HG03565 (cell line): Measurements from ENCODE around the gene ABCB8.
"Not testable (repeated sequence)": the region's sequence is repeated elsewhere in the genome, so short reads cannot be mapped to it uniquely, and the experiment has no call there.

Experiments
- ATAC-seq: cut with Tn5 transposase; IDR thresholded peaks from one replicate; pipeline ENCODE4 v1.9.1; 2021; ENCODE audit warnings: mild to moderate bottlenecking, moderate library complexity; ENCODE audit not compliant: unreplicated experiment

Gene ABCB8

DNA sequence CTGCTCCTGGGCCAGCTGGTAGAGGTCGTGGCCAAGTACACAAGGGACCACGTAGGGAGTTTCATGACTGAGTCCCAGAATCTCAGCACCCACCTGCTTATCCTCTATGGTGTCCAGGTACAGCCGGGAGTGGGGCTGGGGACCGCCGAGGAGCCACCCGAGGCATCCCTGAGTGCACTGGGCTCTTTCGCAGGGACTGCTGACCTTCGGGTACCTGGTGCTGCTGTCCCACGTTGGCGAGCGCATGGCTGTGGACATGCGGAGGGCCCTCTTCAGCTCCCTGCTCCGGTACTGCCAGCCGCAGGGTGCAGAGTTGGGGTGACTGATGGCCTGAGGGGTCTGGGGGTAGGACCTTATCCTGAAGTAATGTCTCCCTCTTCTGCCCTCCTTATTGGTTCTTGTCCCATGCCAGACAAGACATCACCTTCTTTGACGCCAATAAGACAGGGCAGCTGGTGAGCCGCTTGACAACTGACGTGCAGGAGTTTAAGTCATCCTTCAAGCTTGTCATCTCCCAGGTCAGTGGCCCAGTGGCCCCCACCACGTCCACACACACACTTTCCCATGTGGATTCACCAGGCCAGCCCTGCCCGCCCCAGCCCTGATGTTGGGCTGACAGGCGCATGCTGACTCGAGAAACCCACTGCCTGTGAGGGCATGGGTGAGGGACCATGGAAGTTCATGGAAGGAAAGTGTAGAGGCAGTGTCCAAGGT lies 6.2 kb downstream of the ABCB8 start:
- no peak for ATAC-seq

- no peak for ATAC-seq
Observed at GRCh38 chr7:151035026-151035717, 6.9 kb downstream of the ABCB8 start.

DNA sequence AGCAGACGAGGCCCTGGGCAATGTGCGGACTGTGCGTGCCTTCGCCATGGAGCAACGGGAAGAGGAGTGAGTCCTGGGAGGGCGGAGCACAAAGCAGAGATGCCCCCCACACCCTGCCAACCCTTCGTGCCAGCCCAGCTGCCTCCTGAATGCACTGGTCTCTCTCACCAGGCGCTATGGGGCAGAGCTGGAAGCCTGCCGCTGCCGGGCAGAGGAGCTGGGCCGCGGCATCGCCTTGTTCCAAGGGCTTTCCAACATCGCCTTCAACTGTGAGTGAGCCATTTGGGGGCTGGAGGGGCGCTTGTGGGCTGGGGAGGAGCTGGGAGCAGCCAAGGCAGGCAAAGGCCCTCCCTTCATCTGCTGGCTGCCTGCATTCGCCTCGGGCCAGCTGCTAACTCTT lies 7.7 kb downstream of the ABCB8 start:
- no peak for ATAC-seq

DNA sequence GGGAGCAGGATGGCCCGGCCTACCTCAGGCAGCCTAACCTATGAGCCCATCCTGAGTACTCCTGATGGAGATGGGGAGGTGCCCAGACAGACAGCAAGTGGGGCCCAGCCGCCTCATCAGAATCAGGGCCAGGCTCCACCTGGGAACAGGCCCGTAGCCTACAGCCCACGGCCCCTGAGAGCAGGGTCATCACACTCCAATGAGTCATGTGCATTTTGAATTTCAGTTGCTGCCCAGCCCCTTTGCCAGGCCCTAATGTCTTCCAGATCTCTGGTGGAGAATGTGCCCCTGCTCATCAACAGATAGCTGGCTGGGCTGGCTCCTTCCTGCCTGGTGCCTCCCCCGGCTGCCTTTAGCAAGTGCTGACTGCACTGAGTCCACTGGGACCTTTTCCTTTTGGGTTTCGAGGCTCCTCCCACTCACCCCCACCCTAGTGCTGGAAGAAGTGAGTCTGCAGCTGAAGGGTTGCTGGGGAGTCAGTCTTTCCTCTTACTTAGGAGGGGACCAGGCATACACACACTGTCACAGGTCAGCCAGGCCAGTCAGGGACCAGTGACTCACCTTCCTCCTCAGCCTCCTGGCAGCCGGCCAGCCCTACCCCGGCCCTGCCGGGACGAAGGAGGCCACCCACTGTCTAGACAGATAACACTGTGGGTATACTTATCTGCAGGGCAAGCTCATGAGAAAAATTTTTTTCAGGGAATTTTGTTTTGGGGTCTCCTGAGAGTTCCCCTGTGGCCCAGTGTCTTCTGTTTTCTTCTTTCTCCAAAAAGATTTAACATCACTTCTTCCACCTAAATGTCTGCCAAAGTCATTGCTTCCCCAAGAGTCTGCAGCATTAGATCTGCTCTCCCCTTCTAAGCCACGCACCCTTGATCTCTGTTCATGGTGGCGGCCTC lies 10.9 kb downstream of the ABCB8 start:
- ATAC-seq: peak; percentile 41

GRCh38 chr7:151039850-151040548 lies 11.7 kb downstream of the ABCB8 start:
- no peak for ATAC-seq

DNA sequence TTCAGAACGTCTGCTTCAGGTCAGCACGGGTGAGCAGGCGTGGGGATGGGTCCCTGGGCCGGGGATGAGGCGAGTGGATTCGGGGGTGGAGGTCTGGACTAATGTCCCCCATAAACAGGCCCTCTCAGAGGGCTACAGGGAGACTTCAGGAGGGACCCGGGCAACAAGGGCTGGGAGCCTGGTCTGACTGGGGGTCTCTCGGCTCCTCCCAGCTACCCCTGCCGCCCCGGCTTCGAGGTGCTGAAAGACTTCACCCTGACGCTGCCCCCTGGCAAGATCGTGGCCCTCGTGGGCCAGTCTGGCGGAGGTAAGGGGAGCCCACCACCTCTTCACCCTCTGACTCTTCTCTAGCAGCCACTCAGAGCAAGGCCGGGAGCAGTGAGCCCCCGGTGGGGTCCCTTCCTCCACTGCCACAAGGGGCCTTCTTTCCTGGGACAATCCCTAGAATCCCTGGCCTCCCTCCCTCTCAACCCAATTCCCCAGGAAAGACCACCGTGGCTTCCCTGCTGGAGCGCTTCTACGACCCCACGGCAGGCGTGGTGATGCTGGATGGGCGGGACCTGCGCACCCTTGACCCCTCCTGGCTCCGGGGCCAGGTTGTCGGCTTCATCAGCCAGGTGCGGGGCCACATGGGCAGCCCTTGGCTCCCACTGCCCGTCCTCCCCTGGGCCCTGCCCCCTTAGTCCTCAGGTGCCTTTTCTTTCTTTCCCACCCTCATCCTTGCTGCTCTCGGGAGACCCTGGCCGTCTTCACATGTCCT lies 12.5 kb downstream of the ABCB8 start:
- ATAC-seq: no peak

DNA sequence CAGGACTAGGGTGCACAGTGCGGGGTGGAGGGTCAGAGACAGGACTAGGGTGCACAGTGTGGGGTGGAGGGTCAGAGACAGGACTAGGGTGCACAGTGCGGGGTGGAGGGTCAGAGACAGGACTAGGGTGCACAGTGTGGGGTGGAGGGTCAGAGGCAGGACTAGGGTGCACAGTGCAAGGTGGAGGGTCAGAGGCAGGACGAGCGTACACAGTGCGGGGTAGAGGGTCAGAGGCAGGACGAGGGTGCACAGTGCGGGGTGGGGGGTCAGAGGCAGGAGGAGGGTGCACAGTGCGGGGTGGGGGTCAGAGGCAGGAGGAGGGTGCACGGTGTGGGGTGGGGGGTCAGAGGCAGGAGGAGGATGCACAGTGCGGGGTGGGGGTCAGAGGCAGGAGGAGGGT lies 15.2 kb downstream of the ABCB8 start:
- not testable (repeated sequence) for ATAC-seq

DNA sequence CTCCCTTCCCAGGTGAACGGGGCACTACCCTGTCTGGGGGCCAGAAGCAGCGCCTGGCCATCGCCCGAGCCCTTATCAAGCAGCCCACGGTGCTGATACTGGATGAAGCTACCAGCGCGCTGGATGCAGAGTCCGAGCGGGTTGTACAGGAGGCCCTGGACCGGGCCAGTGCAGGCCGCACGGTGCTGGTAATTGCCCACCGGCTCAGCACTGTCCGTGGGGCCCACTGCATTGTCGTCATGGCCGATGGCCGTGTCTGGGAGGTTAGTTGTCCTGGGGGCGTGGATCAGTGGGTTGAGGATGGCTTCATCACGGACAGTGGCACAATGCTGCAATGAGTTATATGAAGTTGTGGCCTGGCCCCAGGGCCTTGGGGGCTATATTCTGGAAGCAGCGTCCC lies 15.7 kb downstream of the ABCB8 start:
- ATAC-seq: no peak

GRCh38 chr7:151045262-151045661 lies 17.0 kb downstream of the ABCB8 start:
- ATAC-seq: no peak

- no peak for ATAC-seq
Observed at GRCh38 chr7:151045967-151046366, 17.7 kb downstream of the ABCB8 start.

DNA sequence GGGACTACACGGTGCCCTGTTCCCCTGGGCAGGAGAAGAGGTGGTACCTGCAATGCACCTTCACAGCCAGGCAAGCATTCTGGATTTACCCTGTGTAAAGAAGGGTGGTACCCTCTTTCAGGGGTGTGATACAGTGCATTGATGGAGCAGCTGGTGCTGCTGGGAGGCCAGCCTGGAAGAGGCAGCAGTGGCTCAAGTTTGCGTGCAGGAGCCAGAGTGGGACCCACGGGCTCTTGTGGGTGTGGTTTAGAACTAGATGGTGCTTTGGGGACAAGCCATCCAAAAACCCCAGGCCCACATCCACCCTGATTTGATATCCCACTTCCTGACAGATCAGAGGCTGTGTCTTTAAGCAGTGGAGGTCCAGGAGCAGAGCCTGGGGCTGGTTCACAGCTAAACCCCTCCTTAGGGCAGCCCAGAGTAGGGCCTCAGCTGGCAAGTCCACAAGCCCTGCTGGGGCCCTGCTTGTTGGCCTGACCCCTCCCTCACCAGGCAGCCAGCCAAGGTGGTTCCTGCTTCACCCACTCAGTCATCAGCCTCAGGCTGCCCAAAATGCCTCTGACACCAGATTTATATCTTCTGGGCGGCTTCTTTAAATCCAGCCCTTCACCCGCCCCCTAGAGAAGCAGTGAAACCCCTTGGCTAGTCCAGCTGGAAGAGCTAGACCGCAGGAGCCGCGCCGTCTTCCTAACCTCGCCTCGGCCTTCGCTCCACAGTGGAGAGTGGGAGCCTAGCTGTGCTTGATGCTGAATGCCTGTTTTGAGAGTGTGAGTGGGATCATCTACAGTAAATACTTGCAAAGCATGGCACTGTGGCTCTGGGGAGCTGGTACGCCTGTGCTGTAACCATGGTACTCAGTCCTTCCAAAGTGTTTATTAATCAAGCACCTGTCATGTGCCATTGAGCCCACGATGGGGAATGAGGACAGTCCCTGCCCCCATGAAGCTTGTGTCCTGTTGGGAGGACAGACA lies 18.6 kb downstream of the ABCB8 start:
- ATAC-seq: no peak

DNA sequence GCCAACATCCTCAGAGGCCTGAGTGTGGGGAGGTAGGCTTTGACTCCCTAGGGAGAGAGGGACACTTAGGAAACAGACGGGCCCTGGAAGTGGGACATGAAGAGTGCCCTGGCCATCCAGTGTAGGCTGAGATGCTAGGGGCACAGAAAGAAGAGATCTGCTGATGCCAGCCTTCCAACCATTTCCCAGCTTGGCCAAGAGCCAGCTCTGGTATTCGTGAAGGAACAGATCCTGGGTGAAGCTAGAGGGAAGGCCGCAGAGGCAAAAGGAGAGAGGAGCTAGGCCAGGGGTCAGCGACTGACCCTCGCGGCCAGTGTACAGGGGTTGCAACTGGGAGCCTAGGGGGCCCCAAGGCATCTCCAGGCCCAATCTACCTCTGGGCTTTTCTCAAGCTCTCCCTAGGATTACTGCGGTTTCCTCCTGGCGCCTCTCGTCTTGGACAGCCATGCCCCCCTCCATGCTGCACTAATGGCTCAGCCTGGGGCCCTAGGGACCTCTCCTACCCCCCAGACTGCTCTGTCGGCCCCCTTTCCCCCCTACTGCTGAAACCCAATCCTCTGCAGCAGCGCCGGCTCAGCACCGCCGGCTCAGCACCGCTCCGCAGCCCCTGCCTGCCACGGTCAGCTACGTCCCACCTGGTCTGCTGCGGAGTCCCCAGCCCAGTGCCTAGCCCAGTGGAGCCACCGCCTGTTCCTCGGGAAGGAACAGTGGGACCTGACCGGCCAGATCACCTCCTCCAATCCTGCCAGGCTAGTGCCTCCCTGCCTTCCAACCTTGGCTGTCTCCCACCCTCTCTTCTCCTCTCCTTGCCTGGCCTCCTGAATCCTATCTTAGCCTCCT lies 19.9 kb downstream of the ABCB8 start, which contains the start of gene ASIC3:
Gene ASIC3, plus strand, starts transcription at position 556 of the 840 bp plus-strand sequence. CDS start 355 bp downstream, outside the sequence.
- no peak for ATAC-seq

DNA sequence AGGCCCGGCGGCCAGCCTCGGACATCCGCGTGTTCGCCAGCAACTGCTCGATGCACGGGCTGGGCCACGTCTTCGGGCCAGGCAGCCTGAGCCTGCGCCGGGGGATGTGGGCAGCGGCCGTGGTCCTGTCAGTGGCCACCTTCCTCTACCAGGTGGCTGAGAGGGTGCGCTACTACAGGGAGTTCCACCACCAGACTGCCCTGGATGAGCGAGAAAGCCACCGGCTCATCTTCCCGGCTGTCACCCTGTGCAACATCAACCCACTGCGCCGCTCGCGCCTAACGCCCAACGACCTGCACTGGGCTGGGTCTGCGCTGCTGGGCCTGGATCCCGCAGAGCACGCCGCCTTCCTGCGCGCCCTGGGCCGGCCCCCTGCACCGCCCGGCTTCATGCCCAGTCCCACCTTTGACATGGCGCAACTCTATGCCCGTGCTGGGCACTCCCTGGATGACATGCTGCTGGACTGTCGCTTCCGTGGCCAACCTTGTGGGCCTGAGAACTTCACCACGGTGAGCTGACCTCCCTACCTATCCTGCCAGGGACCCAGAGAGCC lies 20.7 kb downstream of the ABCB8 start:
- no peak for ATAC-seq

- no peak for ATAC-seq
Observed at GRCh38 chr7:151051108-151051507, 22.9 kb downstream of the ABCB8 start.

- ATAC-seq: no peak
Observed at GRCh38 chr7:151053096-151053495, 24.8 kb downstream of the ABCB8 start.

DNA sequence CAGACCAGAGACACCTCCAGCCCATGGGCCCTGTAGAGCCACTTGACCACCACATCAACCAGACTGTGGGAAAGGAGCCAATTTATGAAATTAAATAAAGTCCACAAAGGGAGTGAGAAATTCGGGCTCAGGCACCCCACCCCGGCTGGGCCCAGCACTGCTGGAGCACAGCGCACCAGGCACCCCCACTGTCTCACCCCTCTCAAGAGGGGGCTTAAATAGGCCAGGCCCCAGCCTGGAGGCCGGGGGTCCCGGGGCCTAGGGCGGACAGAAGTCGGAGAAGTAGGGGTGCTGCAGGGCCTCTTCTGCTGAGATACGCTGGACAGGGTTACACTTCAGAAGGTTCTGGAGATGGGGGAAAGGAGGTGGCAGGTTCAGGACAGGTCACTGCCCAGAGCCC lies 25.5 kb downstream of the ABCB8 start:
- ATAC-seq: no peak

DNA sequence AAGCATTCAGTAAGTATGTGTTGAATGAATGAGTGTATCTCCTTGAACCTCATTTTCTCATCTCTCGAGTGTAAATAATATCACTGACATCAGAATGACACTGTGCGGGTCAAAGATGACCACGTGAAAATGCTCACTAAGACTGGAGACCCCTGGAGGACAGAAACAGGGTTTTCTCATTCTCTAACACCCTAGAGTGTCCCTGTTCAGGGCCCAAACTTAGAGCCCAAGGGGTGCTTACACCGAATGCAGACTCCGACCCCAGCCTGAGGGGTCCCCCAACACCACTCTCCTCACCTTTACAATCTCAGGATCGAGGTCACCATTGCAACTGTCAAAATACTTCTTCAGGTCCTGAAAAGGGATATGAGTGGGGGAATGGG lies 28.0 kb downstream of the ABCB8 start:
- ATAC-seq: no peak
